RWPE2 (cell line): ENCODE measurements around the gene COMT.

Experiments
- ATAC-seq: fragments of 200-7000 bp; cut with Tn5 transposase; 3 replicates; pipeline ENCODE4 v1.9.1; 2021; ENCODE audit warnings: low read depth
- DNase-seq: peaks from one replicate; pipeline ENCODE4 v3.0.0-alpha.2; 2020; ENCODE audit warnings: low spot score
- H3K27ac ChIP-seq: fragments of 450-650 bp; 2 replicates; pipeline ENCODE4 v1.5.1; 2017; ENCODE audit warnings: mild to moderate bottlenecking; ENCODE audit not compliant: poor library complexity, severe bottlenecking
- H3K27me3 ChIP-seq: fragments of 250-450 bp; sonication (Bioruptor Pico); 2 replicates; pipeline ENCODE4 v1.5.1; 2021; ENCODE audit warnings: mild to moderate bottlenecking, moderate library complexity; ENCODE audit not compliant: insufficient read depth, poor library complexity, severe bottlenecking
- H3K36me3 ChIP-seq: fragments of 250-450 bp; sonication (Bioruptor Pico); 2 replicates; pipeline ENCODE4 v1.5.1; 2020; ENCODE audit warnings: low read depth, mild to moderate bottlenecking, moderate library complexity
- H3K4me1 ChIP-seq: fragments of 250-450 bp; sonication (Bioruptor Pico); 2 replicates; pipeline ENCODE4 v1.5.1; 2021; ENCODE audit warnings: mild to moderate bottlenecking, moderate library complexity; ENCODE audit not compliant: insufficient read depth, poor library complexity, severe bottlenecking
- H3K4me3 ChIP-seq: fragments of 250-450 bp; sonication (Bioruptor Pico); 2 replicates; pipeline ENCODE4 v1.5.1; 2021; ENCODE audit warnings: mild to moderate bottlenecking, moderate library complexity; ENCODE audit not compliant: severe bottlenecking
- H3K9me3 ChIP-seq: fragments of 250-450 bp; sonication (Bioruptor Pico); 2 replicates; pipeline ENCODE4 v1.5.1; 2021; ENCODE audit warnings: mild to moderate bottlenecking, moderate library complexity; ENCODE audit not compliant: severe bottlenecking
- TF ChIP-seq, protein P1 (sequence below): fragments of 450-650 bp; IDR thresholded peaks from one replicate; pipeline ENCODE4 v1.5.1; 2017; ENCODE audit warnings: mild to moderate bottlenecking, moderate library complexity; ENCODE audit not compliant: poor library complexity, severe bottlenecking

Gene COMT

DNA sequence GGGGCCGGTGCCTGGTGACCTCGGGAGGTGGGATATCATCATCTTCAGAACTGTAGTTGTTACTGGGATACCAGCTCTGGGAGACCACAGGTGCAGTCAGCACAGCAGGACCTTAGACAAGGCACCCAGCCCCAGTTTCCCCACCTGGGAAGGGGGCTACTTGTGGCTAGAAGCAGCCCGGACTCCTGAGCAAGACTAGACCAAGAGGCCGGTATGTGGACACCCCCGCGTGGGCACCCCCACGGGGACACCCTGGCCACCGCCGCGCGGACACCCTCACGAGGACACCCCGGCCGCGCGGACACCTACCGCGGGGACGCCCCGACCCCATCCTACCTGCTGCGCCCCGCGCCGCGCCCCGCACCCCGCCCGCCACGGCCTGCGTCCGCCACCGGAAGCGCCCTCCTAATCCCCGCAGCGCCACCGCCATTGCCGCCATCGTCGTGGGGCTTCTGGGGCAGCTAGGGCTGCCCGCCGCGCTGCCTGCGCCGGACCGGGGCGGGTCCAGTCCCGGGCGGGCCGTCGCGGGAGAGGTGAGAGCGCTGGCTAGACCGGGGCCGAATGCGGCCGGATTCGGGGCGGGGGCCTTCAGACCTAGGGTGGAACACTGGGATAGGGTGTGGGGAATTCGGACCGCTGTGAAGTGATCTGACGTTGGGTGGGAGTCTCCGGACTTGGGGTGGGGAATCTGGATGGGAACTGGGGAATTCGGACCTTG lies at the start of gene COMT, which contains the start of gene TXNRD2:
COMT (plus strand) TSS at position 408 of the 718 bp plus-strand sequence. CDS start 20,755 bp downstream, outside the sequence.
TXNRD2 (minus strand) TSS at position 454 of the 718 bp plus-strand sequence; CDS start at position 439, 15 bp downstream.
- H3K27me3 ChIP-seq, result no peaks in the 10 kb centered on the region
- DNase-seq (peak; percentile 15), ATAC-seq (peak; percentile 79)
- H3K4me3 ChIP-seq, result peak within 1 kb of the TSS; percentile 71
- peaks cover 20% of the 10 kb centered on the region for H3K36me3 ChIP-seq
- peaks cover 14% of the 10 kb centered on the region for H3K4me1 ChIP-seq
- peak within 1 kb of the TSS; percentile 94 for H3K27ac ChIP-seq
- TF ChIP-seq, protein P1, sequence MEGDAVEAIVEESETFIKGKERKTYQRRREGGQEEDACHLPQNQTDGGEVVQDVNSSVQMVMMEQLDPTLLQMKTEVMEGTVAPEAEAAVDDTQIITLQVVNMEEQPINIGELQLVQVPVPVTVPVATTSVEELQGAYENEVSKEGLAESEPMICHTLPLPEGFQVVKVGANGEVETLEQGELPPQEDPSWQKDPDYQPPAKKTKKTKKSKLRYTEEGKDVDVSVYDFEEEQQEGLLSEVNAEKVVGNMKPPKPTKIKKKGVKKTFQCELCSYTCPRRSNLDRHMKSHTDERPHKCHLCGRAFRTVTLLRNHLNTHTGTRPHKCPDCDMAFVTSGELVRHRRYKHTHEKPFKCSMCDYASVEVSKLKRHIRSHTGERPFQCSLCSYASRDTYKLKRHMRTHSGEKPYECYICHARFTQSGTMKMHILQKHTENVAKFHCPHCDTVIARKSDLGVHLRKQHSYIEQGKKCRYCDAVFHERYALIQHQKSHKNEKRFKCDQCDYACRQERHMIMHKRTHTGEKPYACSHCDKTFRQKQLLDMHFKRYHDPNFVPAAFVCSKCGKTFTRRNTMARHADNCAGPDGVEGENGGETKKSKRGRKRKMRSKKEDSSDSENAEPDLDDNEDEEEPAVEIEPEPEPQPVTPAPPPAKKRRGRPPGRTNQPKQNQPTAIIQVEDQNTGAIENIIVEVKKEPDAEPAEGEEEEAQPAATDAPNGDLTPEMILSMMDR, result no peak
- H3K9me3 ChIP-seq, result no peaks in the 10 kb centered on the region

DNA sequence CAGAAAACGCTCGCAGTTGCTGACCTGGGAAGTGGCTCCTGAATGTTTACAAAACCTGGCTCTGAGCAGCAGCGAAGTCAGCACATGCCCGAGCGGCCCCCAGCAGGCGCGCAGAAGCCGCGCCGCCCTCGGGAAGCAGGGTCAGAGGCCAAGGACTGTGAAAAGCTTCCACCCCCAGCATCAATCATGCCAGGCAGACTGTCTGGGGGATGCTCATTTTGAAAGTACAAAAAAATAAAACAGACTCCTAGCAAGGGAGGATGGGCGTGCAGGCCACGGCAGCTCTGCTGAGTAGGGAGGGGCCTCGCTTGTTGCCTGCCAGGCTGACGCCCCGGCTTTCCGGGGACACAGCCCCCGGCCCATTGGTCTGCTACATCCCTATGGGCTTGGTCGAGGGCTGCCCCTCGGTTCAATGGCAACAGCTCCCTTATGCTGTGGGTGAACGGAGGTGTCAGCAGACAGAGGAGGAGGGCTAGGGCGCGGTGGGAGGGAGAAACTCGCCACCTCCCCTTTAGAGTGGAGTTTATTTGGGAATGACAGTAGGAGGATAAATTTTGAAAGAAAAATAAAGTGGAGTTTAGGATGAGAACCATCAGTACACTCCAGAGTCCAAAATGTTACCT lies 49.2 kb upstream of the COMT start:
- Histone ChIP-seq H3K27ac (peak overlapping the region; percentile 96), H3K9me3 (no peaks in the 10 kb centered on the region), H3K4me3 (no peak overlapping the region), H3K4me1 (peaks cover 22% of the 10 kb centered on the region), H3K27me3 (no peaks in the 10 kb centered on the region), H3K36me3 (peaks cover 10% of the 10 kb centered on the region)
- peak; percentile 16 for ATAC-seq
- TF ChIP-seq, protein P1, result no peak
- DNase-seq, result no peak

DNA sequence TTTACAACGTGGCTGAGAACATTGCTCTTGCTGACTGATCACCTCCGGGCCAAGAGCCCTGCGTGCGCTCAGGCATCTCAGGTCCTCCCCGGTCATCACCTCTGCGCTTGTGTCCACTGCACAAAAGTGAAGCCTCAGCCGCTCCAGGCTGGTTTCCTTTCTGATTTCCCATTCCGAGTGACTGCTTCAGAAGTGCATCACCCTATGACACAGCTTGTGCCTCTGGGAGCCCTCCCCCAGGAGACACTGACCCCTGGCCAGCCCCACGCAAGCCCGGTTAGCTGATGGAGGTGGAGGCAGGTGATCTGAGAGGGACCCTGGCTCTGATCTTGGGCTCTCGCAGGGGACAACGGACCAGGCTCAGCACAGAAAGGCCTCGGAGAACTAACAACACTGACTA lies 48.6 kb upstream of the COMT start:
- ATAC-seq (no peak), DNase-seq (no peak)
- Histone ChIP-seq H3K36me3 (peaks cover 10% of the 10 kb centered on the region), H3K4me1 (peaks cover 20% of the 10 kb centered on the region), H3K4me3 (no peak overlapping the region), H3K27ac (peak overlapping the region; percentile 96), H3K27me3 (no peaks in the 10 kb centered on the region), H3K9me3 (no peaks in the 10 kb centered on the region)
- TF ChIP-seq, protein P1, result no peak

DNA sequence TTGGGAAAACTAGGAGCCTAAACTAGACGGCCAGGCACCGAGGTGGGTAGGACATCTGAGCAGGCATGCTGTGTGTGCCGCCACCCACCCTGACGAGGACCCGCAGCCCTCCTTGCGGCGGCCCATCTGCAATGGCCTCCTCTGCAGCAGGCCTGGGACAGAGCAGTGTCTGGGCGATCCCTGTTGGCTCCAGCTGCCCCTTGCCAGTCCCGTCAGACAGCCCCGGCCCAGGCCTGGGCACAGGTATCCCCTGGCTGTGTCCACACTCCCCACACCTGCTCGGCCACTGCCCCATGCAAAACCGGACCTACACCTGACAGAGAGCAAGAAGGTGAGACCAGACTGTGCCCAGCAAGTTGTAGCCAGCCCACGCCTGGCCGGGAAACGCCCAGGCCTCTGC lies 48.2 kb upstream of the COMT start:
- H3K27ac ChIP-seq, result peak overlapping the region; percentile 96
- TF ChIP-seq, protein P1, result no peak
- no peak overlapping the region for H3K4me3 ChIP-seq
- DNase-seq (no peak), ATAC-seq (no peak)
- H3K27me3 ChIP-seq, result no peaks in the 10 kb centered on the region
- H3K36me3 ChIP-seq, result peaks cover 10% of the 10 kb centered on the region
- peaks cover 20% of the 10 kb centered on the region for H3K4me1 ChIP-seq
- no peaks in the 10 kb centered on the region for H3K9me3 ChIP-seq
